ENCODE data around the gene SUPT7L.

SUPT7L gene

DNA sequence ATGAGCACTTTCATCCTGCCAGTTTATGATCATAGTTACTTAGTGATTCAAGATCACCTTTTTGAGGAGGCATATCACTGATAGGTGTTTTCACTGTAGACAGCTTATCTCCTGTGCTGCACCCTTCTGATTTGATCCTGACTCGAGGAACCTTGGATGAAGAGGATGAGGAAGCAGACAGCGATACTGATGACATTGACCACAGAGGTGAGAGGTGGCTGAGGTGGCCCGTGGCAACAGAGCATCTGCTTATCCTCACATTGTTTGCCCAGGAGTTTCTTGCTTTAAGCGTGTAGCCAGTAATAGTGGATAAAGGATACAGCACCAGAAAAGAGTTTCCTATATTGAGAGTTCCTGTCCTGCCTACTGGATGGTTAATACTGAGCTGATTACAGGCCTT lies 15.7 kb downstream of the SUPT7L start (continued):
- TF ChIP-seq HOXD13 (CRISPR knock-in tag; IDR thresholded peaks at IDR 0.05; ENCODE audit: borderline replicate concordance) (no peak), ELK4 (IDR thresholded peaks at IDR 0.05; ENCODE audit: borderline replicate concordance, low read depth, low read length) (no peak), ZFP41 (tag by site-specific recombination; IDR thresholded peaks at IDR 0.05; ENCODE audit: borderline replicate concordance) (no peak), ZNF404 (tag by site-specific recombination; IDR thresholded peaks at IDR 0.05) (no peak)

- Histone ChIP-seq H3K4me3 (ENCODE audit: low read depth, low read length) (no peak overlapping the region), H3K36me3 (ENCODE audit: control insufficient read depth in 2 of 2, insufficient read depth in 1 of 2, low read length in 2 of 2) (peaks cover 68 to 76% of the 10 kb centered on the region in 2 experiments), H3K27ac (ENCODE audit: extremely low read depth, low read depth, low read length) (no peak overlapping the region), H3K9me3 (ENCODE audit: control insufficient read depth, insufficient read depth, low read depth, low read length) (no peaks in the 10 kb centered on the region), H3K4me1 (ENCODE audit: control insufficient read depth, insufficient read depth, low read length) (no peaks in the 10 kb centered on the region)
- POLR2A ChIA-PET = interaction anchor here (1.3 kb wide), 1 partner anchor 17 kb away, joined by 3 read pairs; the partner anchor contains the start of gene SLC4A1AP
- TF ChIP-seq IKZF3 (tag by site-specific recombination; IDR thresholded peaks at IDR 0.05) (no peak), ZNF248 (tag by site-specific recombination; IDR thresholded peaks at IDR 0.05) (no peak), RBAK (tag by site-specific recombination; IDR thresholded peaks at IDR 0.05) (no peak), TRIM28 (IDR thresholded peaks at IDR 0.05; ENCODE audit: borderline replicate concordance, low read length) (no peak), ZSCAN23 (tag by site-specific recombination; IDR thresholded peaks at IDR 0.05) (no peak), ZNF510 (tag by site-specific recombination; IDR thresholded peaks at IDR 0.05; ENCODE audit: insufficient replicate concordance) (no peak), ZNF10 (tag by site-specific recombination; IDR thresholded peaks at IDR 0.05) (no peak), WT1 (tag by site-specific recombination; IDR thresholded peaks at IDR 0.05) (no peak), ZNF302 (tag by site-specific recombination; IDR thresholded peaks at IDR 0.05; ENCODE audit: low read depth) (no peak)
- TF ChIP-seq, protein P1, sequence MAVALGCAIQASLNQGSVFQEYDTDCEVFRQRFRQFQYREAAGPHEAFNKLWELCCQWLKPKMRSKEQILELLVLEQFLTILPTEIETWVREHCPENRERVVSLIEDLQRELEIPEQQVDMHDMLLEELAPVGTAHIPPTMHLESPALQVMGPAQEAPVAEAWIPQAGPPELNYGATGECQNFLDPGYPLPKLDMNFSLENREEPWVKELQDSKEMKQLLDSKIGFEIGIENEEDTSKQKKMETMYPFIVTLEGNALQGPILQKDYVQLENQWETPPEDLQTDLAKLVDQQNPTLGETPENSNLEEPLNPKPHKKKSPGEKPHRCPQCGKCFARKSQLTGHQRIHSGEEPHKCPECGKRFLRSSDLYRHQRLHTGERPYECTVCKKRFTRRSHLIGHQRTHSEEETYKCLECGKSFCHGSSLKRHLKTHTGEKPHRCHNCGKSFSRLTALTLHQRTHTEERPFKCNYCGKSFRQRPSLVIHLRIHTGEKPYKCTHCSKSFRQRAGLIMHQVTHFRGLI (tag by site-specific recombination; IDR thresholded peaks at IDR 0.05) = no peak
- TF ChIP-seq, protein P2, sequence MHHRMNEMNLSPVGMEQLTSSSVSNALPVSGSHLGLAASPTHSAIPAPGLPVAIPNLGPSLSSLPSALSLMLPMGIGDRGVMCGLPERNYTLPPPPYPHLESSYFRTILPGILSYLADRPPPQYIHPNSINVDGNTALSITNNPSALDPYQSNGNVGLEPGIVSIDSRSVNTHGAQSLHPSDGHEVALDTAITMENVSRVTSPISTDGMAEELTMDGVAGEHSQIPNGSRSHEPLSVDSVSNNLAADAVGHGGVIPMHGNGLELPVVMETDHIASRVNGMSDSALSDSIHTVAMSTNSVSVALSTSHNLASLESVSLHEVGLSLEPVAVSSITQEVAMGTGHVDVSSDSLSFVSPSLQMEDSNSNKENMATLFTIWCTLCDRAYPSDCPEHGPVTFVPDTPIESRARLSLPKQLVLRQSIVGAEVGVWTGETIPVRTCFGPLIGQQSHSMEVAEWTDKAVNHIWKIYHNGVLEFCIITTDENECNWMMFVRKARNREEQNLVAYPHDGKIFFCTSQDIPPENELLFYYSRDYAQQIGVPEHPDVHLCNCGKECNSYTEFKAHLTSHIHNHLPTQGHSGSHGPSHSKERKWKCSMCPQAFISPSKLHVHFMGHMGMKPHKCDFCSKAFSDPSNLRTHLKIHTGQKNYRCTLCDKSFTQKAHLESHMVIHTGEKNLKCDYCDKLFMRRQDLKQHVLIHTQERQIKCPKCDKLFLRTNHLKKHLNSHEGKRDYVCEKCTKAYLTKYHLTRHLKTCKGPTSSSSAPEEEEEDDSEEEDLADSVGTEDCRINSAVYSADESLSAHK (tag by site-specific recombination; IDR thresholded peaks at IDR 0.05) = no peak
- TF ChIP-seq, protein P3, sequence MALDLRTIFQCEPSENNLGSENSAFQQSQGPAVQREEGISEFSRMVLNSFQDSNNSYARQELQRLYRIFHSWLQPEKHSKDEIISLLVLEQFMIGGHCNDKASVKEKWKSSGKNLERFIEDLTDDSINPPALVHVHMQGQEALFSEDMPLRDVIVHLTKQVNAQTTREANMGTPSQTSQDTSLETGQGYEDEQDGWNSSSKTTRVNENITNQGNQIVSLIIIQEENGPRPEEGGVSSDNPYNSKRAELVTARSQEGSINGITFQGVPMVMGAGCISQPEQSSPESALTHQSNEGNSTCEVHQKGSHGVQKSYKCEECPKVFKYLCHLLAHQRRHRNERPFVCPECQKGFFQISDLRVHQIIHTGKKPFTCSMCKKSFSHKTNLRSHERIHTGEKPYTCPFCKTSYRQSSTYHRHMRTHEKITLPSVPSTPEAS (tag by site-specific recombination; IDR thresholded peaks at IDR 0.05) = no peak
- CTCF ChIA-PET = interaction anchor here (3.3 kb wide), 1 partner anchor 36 kb away, joined by 16 read pairs; no protein-coding TSS in a partner anchor
Measured at GRCh38 chr2:27647289-27647688, 16.1 kb downstream of the SUPT7L start.

DNA sequence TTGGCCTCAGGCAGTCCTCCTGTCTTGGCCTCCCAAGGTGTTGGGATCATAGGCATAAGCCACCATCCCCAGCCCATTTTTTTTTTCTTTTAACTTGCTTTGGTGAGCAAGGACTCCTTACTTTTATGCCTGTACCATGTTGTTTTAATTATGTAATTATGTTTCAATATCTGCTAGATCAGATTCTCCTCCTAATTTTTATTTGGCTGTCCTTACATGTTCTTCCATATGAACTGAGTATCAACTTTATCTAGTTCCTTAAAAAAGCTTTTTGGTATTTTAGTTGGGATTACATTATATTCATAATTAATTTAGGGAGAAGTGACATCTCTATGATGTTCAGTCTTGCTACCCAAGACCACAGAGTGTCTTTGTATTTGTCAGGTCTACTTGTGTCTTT lies 18.2 kb downstream of the SUPT7L start:
- H3K4me3 ChIP-seq (ENCODE audit: low read depth, low read length) = no peak overlapping the region
- H3K9me3 ChIP-seq (ENCODE audit: control insufficient read depth, insufficient read depth, low read depth, low read length) = no peaks in the 10 kb centered on the region
- TF ChIP-seq ZNF544 (tag by site-specific recombination; IDR thresholded peaks at IDR 0.05) (no peak), KLF7 (tag by site-specific recombination; IDR thresholded peaks at IDR 0.05; ENCODE audit: borderline replicate concordance) (no peak), MEIS1 (CRISPR knock-in tag; IDR thresholded peaks at IDR 0.05; ENCODE audit: borderline replicate concordance) (no peak), GLIS2 (tag by site-specific recombination; IDR thresholded peaks at IDR 0.05) (no peak), GFI1B (tag by site-specific recombination; IDR thresholded peaks at IDR 0.05) (no peak), KLF16 (tag by site-specific recombination; IDR thresholded peaks at IDR 0.05) (no peak)
- ChIA-PET POLR2A (no interaction called here), CTCF (interaction anchor here (1.7 kb wide), 1 partner anchor 58 kb away, joined by 4 read pairs; no protein-coding TSS in a partner anchor)
- no peak overlapping the region for H3K27ac ChIP-seq (ENCODE audit: extremely low read depth, low read depth, low read length)
- H3K4me1 ChIP-seq (ENCODE audit: control insufficient read depth, insufficient read depth, low read length) = peaks cover 4% of the 10 kb centered on the region; the same call in 1 of the 2 replicates
- H3K36me3 ChIP-seq (ENCODE audit: control insufficient read depth in 2 of 2, insufficient read depth in 1 of 2, low read length in 2 of 2) = peaks cover 58 to 70% of the 10 kb centered on the region in 2 experiments

All from HEK293 (cell line).